HG03103 (cell line): Measurements from ENCODE around the gene SP140L.
"Not testable (repeated sequence)": the region's sequence is repeated elsewhere in the genome, so short reads cannot be mapped to it uniquely, and the experiment has no call there.

ENCODE experiments used
- ATAC-seq: cut with Tn5 transposase; IDR thresholded peaks from one replicate; pipeline ENCODE4 v1.9.1; 2021; ENCODE audit warnings: low read depth; ENCODE audit not compliant: unreplicated experiment

Gene SP140L

GRCh38 chr2:230326453-230327417, at the start of gene SP140L:
SP140L (plus strand) TSS chr2:230327193; CDS start chr2:230327270, 77 bp downstream.
- peak; percentile 82 for ATAC-seq

GRCh38 chr2:230282936-230283335, 44.1 kb upstream of the SP140L start:
- no peak for ATAC-seq

DNA sequence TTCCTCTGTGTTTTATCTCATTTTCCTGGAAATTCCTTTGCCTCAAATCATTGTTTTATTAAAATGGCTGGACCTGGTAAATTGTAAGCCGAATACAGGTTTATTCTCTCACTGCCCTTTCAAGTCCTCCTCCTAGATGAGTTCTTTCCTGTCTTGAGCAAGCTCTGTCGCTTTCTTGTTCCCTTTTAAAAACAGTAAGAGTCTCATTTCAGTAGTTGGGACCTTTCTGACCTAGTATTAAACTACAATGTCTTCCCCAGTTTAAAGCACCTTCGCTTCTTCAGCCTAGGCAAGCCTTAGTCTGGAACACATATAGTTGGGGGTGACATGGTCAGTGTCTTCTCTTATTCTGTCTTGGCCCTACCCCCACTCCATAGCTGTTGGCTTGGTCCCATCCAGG, 40.9 kb upstream of the SP140L start:
- no peak for ATAC-seq

- not testable (repeated sequence) for ATAC-seq
These were observed 37.7 kb upstream of the SP140L start for GRCh38 chr2:230289311-230289710.

GRCh38 chr2:230295192-230295591, 31.8 kb upstream of the SP140L start:
- ATAC-seq: no peak

DNA sequence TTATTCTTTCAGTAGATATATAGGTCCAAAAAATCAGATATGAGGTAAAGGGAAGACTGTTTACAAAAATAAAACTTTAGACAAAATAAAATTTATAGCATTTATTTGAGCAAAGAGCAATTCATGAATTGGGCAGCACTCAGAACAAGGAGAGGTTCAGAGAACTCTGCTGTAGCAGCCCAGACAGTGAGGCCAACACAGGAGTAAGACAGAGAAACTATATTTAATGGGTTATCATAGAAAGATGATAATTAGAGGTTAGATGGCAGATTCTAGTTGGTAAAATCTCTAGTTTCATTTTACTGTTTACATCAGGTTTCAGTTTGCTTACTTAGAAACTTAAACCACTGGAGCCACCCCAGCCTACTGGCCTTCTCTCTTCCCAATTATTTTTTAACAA, 30.1 kb upstream of the SP140L start:
- ATAC-seq: no peak

- ATAC-seq: no peak
These were observed 27.4 kb upstream of the SP140L start for GRCh38 chr2:230299618-230300017.

- ATAC-seq: no peak
These were observed 21.3 kb upstream of the SP140L start for GRCh38 chr2:230305416-230306275.

DNA sequence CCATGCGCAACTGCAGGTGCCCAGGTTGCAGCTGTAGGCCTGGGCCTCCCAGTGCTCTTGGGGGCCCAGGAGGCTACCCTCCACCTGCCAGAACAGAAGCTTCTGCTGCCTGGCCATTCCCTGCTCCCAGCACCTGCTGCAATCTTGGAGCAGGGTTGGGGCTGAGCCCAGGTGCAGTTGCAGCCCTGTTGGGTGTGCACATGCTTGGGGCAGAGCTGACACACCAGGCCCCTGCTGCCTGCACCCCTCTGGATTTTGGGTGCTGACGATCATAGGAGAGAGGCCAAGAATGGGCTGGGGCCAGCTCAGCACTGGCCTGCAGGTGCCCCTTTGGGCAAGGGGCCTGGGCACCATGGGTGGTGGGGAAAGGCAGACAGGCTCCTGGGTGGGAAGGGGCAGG, 20.5 kb upstream of the SP140L start:
- no peak for ATAC-seq

DNA sequence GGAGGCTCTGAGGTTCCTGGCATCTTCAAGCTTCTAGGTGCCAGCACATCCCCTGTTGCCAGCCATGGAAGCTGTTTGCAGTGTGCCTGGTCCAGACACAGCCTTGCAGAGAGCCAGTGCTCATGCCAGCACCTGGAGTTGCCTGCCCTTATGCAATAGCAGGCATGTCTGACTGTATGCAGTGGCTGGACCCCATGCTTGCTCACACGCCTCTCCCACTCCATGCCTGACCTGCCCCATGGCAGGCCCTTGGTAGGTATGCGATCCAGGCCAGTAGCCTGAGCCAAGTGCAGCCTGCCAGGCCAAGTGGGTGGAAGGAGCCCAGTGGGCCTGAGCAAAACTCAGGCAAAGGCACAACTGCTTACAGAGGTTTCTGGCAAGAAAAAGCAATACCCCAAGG, 19.5 kb upstream of the SP140L start:
- no peak for ATAC-seq

DNA sequence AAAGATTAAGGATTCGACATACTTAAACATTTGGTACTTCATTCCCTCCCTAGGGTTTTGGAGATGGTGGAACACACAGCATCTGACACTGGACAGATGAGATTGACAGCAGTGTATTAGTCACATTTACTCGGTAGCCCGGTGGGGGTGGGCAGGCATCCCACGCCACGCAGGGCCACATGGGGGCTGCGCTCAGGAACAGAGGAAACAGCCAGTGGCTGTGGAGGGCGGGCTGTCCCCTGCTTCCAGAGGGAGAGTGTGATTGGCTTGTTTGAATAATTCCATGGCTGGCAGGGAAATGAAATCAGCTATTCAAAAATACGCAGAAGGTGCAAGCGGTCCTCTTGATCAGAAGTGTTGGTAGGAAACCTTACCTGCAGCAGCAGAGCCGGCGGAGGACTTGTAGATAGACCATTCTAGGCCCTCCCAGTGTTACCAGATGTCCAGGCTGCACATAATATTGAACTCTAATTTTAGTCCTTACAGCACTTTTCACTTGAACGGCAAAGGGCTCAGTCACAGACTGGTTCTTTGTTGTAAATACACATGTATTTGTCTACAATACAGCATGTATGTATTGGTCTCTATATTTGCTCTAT, 18.5 kb upstream of the SP140L start:
- ATAC-seq: no peak

DNA sequence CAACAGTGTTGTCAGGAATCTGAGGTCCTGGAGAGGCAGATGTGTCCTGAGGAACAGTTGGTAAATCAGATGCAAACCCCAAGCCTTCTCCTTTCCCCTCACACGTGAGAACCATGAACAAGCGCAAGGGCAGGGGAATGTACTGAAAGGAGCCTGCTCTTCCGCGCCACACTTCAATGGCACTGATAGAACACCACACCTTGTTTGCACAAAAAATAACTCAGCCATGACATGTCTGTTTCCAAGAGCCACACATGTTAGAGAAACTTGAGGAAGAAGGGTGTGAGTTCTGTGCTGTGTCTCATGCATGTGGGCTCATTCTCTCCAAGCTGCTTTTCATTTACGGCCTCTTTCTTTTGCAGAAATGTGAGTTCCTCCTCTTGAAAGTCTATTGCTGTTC, 16.2 kb upstream of the SP140L start:
- ATAC-seq: not testable (repeated sequence)

DNA sequence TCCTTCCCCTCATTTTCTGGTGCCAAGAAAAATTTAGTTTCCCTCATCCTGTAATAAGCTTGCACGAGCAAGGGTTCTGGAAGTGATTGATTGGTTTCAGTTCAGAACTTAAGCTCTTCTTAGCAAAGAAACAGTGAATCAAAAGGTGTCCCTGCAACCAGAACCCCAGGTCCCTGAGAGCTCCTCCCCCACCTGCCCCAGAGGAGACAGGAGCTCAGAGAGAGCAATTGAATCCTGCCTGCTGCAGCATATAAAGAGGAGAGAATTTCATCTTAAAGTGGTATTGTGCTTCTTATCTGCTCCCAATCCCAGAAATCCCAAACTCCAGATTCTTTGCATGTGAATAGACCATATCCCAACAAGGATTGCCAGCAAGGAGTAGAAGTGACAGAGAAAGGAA, 15.4 kb upstream of the SP140L start:
- not testable (repeated sequence) for ATAC-seq

DNA sequence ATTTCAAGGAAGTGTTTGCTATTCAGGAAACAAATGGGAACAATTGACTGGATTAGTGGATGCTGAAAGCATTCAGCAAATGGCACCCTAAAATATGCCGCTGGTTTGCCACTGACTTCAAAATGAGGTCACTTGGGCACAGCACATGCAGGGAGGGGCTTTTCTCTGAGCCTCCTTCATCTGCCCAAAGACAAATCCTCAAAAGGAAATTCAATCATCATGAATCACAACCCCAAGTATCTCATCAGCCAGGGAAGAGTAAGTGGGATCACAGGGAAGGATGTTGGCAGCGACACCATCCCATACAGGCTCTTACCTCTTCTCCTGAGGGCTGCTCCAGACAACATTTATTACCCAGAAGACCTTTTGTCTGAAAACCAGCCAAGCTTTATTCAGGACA, 14.4 kb upstream of the SP140L start:
- no peak for ATAC-seq

GRCh38 chr2:230317366-230317765, 9.6 kb upstream of the SP140L start:
- no peak for ATAC-seq

GRCh38 chr2:230318190-230319121, 8.5 kb upstream of the SP140L start:
- ATAC-seq: peak; percentile 43

GRCh38 chr2:230319211-230319862, 7.7 kb upstream of the SP140L start:
- ATAC-seq: peak; percentile 84

DNA sequence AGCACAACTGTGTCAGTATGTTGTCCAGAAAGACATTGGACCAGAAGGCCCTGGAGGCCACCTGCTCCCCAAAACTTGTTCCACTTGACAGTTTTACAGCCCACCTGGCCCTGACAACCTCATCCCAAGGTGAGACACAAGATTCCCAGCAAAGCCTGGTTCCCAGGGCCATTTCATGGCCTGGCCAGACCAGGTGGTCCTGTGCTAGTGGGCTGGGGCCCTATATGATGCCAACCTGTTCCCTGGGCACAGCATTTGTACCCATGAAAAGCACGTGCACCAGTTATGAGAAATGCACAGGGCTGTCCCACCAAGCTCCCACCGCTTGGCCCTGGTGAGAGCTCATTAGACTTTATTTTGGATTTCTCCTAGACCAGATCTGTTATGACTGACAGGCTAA, 6.0 kb upstream of the SP140L start:
- no peak for ATAC-seq
